HG02885 (cell line): ENCODE results near the gene SLC39A9.

Source experiments
- ATAC-seq: cut with Tn5 transposase; IDR thresholded peaks from one replicate; pipeline ENCODE4 v1.9.1; 2021; ENCODE audit warnings: mild to moderate bottlenecking; ENCODE audit not compliant: unreplicated experiment, poor library complexity

Gene SLC39A9

GRCh38 chr14:69398053-69398817, at the start of gene SLC39A9, which contains the start of gene ERH:
SLC39A9 (plus strand) TSS chr14:69398692; CDS start chr14:69399370, 678 bp downstream.
ERH (minus strand) TSS chr14:69398299; CDS start chr14:69398233, 66 bp downstream.
- ATAC-seq, result peak; percentile 87

GRCh38 chr14:69349091-69349777, 49.3 kb upstream of the SLC39A9 start:
- no peak for ATAC-seq

GRCh38 chr14:69350892-69351291, 47.6 kb upstream of the SLC39A9 start:
- ATAC-seq, result no peak

- ATAC-seq, result no peak
Measured at GRCh38 chr14:69351385-69351784, 47.1 kb upstream of the SLC39A9 start.

GRCh38 chr14:69351911-69352310, 46.6 kb upstream of the SLC39A9 start:
- no peak for ATAC-seq

GRCh38 chr14:69353168-69353567, 45.3 kb upstream of the SLC39A9 start:
- ATAC-seq, result no peak

- ATAC-seq, result peak; percentile 91
Measured at GRCh38 chr14:69354383-69355153, 43.9 kb upstream of the SLC39A9 start.

GRCh38 chr14:69355154-69355597, 43.3 kb upstream of the SLC39A9 start:
- ATAC-seq, result no peak

GRCh38 chr14:69355607-69356281, 42.7 kb upstream of the SLC39A9 start:
- ATAC-seq, result no peak

GRCh38 chr14:69356903-69357543, 41.5 kb upstream of the SLC39A9 start:
- ATAC-seq, result no peak

- ATAC-seq, result no peak
Measured at GRCh38 chr14:69357544-69358200, 40.8 kb upstream of the SLC39A9 start.

- ATAC-seq, result no peak
Measured at GRCh38 chr14:69358233-69358963, 40.1 kb upstream of the SLC39A9 start.

- no peak for ATAC-seq
Measured at GRCh38 chr14:69358966-69359365, 39.5 kb upstream of the SLC39A9 start.

GRCh38 chr14:69360438-69361108, 37.9 kb upstream of the SLC39A9 start:
- no peak for ATAC-seq

- ATAC-seq, result no peak
Measured at GRCh38 chr14:69363055-69363454, 35.4 kb upstream of the SLC39A9 start.

GRCh38 chr14:69363964-69364363, 34.5 kb upstream of the SLC39A9 start:
- no peak for ATAC-seq

- ATAC-seq, result no peak
Measured at GRCh38 chr14:69364378-69364777, 34.1 kb upstream of the SLC39A9 start.

GRCh38 chr14:69366069-69366468, 32.4 kb upstream of the SLC39A9 start:
- no peak for ATAC-seq
